NCI-H2029 treated with DMSO at 0.1 percent for 48 hours (cell line): ENCODE data around the gene MYO9A.

Source experiments
- DNase-seq: peaks from one replicate; lab custom pipeline; 2025; lab: John Stamatoyannopoulos, UW

The MYO9A gene

DNA sequence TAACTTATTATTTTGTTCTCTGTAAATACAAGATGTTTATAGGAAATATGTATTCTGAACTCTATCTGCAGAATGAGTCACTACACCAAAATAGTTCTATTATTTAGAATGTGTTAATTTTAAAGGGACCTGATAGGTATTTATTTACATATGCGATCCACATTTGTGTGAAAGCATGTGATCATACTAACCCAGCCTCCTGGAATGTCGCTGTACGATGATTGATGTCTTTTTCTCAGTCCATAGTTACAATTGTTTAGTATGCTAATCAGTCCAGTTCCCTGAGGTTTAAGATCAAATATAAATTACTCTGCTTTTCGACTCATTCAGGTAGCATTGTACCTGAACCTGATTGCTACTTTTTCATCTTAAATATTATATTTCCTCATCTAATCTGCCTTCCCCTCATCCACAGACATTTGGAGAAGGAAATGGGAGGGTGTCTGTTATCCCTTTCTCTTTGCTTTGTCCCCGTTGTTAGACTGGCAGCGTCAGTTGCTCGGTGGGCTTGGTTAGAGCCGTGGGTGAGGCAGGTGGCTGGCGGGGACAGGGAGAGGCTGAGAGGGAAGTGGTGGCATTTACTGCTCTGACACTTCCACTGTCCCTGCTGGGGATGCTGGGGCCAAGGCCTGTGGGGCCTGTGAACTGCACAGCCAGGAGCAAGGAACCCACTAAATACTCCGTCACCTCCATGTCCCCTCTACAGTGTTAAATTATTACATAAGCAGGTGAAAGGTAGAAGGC lies 335.4 kb downstream of the MYO9A start:
- no peak for DNase-seq

DNA sequence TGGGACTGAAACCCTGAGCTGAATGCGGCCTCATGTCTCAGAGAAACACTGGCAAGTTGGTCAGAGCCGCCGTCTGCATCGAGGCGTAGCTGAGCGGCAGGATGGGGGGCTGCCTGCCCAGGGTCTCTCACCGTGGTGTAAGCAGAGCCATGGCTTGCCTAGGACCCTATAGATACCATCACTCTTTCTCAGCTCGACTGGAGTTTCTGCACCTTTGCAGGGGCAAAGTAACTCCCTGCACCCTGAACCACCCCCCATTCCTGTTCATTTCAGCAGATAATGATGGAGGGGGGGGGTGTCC lies 336.0 kb downstream of the MYO9A start:
- no peak for DNase-seq

DNA sequence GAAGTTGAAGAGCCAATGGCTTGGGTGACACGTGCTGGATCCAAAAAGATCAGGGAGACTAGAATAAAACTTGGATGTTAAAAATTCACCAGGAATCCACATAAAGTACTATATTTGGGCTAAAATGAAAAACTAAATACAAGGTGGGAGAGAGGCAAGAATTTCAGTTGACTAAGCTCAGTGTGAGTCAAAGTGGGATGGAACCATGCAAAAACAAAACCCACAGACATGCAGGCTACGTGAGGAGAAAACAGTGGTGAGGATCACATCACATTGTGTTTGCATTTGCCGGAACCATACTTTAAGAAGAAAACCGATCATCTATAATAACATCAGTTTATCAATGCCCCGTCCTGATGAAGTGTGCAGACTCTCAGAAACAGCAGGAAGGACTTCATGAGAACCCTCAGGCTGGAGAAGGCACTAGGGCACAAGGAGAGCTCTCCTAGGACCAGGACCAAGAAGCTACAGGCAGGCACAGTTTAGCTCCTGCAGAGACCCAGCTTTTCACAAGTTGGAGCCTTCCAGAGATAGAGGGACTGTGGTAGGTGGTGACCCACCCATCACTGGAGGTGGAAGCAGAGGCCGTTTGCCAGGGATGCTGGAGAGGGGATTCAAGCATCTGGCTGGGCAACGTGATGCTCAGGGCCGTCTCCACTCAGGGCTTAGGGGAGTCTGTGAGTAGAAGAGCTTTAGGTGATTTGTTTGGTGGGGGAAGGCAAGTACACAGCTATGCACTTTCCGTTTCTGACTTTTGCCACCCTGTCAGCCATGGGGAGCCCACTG lies 336.6 kb downstream of the MYO9A start:
- no peak for DNase-seq

DNA sequence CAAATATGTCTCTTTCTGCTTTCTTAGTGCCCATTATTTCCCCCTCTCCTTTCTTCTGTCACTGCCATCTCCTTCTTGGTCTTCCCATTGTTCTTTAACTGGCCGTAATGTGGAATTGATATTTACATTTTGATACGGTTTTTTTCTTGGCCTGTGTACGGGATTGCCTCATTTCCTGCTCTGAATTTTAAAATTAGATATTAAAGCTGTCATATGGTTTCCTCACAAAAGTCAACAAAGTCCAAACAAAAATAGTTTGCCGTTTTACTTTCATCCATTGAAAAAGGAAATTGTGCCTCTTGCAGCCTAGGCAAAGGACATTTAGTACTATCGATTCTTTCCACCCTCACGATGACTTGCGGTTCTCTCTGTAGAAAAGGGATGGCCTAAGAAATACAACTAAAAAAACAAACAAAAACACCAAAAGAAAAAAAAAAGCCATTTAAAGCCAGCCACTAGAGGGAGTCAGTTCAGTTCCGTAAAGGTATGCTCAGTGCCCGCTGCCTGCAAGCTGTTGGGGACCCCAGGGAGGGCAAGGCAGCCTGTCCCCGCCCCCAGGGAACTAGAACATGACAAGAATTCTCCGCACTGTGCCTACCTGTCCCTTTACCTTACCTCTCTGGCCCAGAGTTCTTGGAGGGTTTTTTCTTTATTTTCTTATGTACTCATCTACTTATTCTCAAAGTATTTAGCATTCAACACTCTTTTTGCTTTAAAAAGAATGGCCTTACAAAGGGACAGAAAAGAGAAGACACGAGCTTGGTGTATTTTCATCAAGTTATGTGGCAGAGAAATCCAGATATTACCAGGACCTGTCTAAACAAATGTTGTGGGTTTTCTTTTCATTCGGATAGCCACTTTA lies 337.6 kb downstream of the MYO9A start:
- DNase-seq: no peak

DNA sequence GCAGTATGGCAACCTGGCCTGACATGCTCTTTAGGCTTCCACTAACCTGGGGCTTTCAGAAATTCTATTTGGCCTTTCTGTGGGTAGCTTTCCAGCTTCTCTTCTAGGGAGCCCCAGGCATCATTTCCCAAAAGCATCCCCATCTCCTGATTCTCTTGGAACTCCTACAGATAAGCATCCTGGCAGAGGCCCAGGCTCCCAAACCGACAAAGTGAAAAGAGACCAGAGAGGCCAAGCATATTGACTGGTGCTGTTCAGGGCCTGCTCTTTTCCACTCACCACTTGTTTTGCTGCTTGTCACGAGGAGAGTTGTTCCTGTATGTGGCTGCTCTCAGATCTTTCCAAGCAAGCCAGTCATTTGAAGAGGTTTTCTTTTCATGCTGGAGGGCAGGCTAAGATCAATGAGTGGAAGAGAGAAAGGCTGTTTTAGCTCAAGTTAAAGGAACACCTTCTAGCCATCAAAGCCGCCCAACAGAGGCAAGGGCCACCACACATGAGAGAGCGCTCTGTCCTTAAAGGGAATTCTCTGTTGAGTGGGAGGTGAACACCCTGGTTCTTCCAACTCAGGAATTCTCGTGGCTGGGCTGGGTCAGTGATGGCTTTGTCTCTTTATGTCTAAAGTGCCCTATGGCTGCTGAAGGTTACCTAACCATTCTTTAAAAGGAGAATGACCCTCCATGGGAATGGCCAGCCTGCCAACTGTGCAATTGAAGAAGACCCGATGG lies 338.7 kb downstream of the MYO9A start:
- DNase-seq: no peak

DNA sequence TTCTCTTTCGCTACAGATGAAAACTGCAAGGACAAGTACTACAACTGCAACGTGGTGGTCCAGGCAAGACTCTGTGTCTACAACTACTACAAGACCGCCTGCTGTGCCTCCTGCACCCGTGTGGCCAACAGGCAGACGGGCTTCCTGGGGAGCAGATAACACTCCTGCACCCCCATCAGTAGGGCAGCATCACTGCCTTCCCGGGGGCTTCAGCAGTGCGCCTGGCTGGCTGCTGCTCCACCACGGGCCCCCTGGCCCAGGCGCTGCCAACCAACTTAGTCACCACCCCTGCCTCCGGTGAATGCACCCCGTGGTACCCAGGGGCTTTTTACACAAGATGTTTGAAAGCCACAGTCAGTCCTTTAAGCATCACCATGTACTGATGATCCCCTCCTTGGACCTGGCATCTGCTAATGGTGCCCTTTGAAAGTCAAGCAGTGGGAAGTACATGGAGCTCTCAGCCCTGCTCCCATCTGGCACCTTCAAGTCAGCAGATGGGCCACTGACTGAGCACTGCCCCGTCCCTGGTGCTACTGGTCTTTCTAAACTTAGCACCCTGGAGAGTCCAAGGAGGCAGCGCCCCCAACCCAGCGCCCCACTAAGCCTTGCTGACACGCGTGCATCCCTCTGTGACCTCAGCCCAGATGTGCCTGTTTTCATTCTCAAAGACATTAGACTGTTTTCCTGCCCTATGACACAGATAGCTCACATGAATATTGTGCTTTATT lies 340.6 kb downstream of the MYO9A start:
- DNase-seq: no peak

DNA sequence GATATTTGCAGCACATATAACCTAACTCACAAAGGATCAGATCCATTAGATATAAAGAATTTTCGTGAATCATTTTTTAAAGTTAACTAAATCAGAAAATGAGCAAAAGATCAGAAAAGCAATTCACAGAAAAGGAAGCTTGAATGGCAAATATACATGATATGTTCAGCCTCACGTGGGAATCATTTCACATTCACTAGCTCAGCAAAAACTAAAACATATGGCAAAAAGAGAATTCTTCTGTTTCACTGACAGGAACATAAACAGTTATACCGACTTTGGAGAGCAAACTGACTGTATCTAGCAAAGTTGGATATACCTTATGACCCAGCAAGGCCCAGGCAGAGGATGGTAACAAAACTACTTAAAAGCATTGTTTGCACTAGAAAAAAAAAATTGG lies 341.6 kb downstream of the MYO9A start:
- DNase-seq: no peak

DNA sequence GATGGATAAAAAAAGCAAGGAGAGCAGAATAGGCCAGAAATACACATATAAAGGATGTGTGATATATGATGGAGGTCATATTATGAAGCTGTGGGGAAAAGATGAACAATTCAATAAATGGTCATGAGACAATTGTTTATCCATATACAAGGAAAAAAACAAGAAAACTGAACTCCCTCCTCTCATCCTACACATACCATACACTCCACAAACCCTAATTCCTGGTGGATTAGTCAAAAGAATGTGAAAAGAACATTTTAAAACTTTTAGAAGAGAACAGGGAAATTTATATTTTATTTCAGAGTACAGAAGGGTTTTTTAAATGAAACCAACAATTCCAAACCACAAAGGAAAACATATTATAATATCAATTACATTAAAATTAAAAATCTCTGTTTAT lies 342.1 kb downstream of the MYO9A start:
- no peak for DNase-seq

DNA sequence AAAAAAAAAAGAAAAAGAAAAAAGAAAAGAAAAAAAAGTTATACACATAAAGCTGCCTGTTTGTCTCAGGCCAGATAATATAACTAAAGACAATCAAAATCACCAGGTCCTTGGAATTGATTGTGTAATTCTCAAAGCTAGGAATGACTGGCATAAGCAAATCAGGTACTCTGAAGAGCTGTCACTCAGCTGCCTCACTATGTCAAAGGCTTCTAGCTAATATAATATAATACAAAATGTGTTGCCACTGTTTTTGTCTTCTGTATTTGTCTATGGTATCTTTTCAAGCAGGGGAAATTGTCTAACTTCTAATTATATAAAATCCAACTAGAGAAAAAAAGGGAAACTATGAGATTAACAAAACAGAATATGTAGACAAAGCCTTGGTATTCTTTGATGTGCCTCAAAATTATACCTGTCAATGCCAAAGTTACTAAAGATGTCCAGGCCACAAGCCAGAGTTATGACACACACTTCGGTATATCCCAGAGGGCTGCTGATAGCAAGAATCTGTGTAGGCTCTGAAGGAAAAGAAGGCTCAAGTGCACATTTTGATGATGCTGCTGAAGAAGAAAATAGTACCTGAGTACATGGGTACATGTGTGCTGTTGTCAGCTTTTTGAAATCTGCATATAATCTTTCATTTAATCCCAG lies 344.6 kb downstream of the MYO9A start:
- DNase-seq: no peak
